H9 (cell line): Measurements from ENCODE around the gene LLGL2. TPM values are rescaled to one million over a fixed set of nuclear protein-coding genes. Genes with fewer than 3 reads are reported as not detected.

Experiments used
- DNase-seq: peaks from one replicate; pipeline ENCODE4 v3.0.0-alpha.2; 2017
- H2AFZ ChIP-seq: one replicate; pipeline ENCODE4 v1.6.1; 2013; ENCODE audit warnings: mild to moderate bottlenecking, low read length, control low read depth, moderate library complexity
- H2AK5ac ChIP-seq: 2 replicates; pipeline ENCODE4 v1.6.1; 2013; ENCODE audit warnings: low read length, control low read depth, mixed read lengths; ENCODE audit not compliant: insufficient read length
- H2BK120ac ChIP-seq: one replicate; pipeline ENCODE4 v1.6.1; 2013; ENCODE audit warnings: low read depth, mild to moderate bottlenecking, low read length, control low read depth, inconsistent platforms; ENCODE audit not compliant: poor library complexity, severe bottlenecking
- H2BK12ac ChIP-seq: 2 replicates; pipeline ENCODE4 v1.6.1; 2013; ENCODE audit warnings: low read length, control low read depth, mixed read lengths, low read depth; ENCODE audit not compliant: insufficient read length
- H2BK15ac ChIP-seq: 2 replicates; pipeline ENCODE4 v1.6.1; 2013; ENCODE audit warnings: low read depth, low read length, control low read depth
- H2BK20ac ChIP-seq: one replicate; pipeline ENCODE4 v1.6.1; 2013; ENCODE audit warnings: low read depth, mild to moderate bottlenecking, low read length, control low read depth, inconsistent platforms; ENCODE audit not compliant: poor library complexity, severe bottlenecking
- H2BK5ac ChIP-seq: 2 replicates; pipeline ENCODE4 v1.6.1; 2013; ENCODE audit warnings: low read length, control low read depth, mixed read lengths; ENCODE audit not compliant: insufficient read length
- H3K14ac ChIP-seq: 2 replicates; pipeline ENCODE4 v1.6.1; 2013; ENCODE audit warnings: low read length, control low read depth; ENCODE audit not compliant: insufficient read depth
- H3K18ac ChIP-seq: 2 replicates; pipeline ENCODE4 v1.6.1; 2013; ENCODE audit warnings: low read depth, mild to moderate bottlenecking, mixed read lengths, low read length, control low read depth; ENCODE audit not compliant: insufficient read length
- H3K23ac ChIP-seq: 2 replicates; pipeline ENCODE4 v1.6.1; 2013; ENCODE audit warnings: low read length, control low read depth, mixed read lengths, low read depth; ENCODE audit not compliant: insufficient read length
- H3K23me2 ChIP-seq: 2 replicates; pipeline ENCODE4 v1.6.1; 2013; ENCODE audit warnings: low read depth, mild to moderate bottlenecking, mixed read lengths, low read length, control low read depth; ENCODE audit not compliant: insufficient read length, poor library complexity, severe bottlenecking
- H3K27ac ChIP-seq: 2 replicates; pipeline ENCODE4 v1.5.1; 2013; ENCODE audit warnings: low read length, control low read depth, mixed read lengths, low read depth; ENCODE audit not compliant: insufficient read length
- H3K27me3 ChIP-seq: 2 replicates; pipeline ENCODE4 v1.6.1; 2013; ENCODE audit warnings: low read length, control low read depth, inconsistent platforms; ENCODE audit not compliant: insufficient read depth
- H3K4ac ChIP-seq: 2 replicates; pipeline ENCODE4 v1.6.1; 2013; ENCODE audit warnings: low read depth, mild to moderate bottlenecking, control low read depth, inconsistent platforms, low read length, moderate library complexity
- H3K4me1 ChIP-seq: 2 replicates; pipeline ENCODE4 v1.6.1; 2013; ENCODE audit warnings: low read length, control low read depth, inconsistent platforms; ENCODE audit not compliant: insufficient read depth
- H3K4me2 ChIP-seq: 2 replicates; pipeline ENCODE4 v1.6.1; 2013; ENCODE audit warnings: low read length, control low read depth, mixed read lengths; ENCODE audit not compliant: insufficient read length, insufficient read depth
- H3K56ac ChIP-seq: 2 replicates; pipeline ENCODE4 v1.6.1; 2013; ENCODE audit warnings: low read depth, mild to moderate bottlenecking, mixed read lengths, low read length, control low read depth; ENCODE audit not compliant: insufficient read length
- H3K79me1 ChIP-seq: 2 replicates; pipeline ENCODE4 v1.6.1; 2013; ENCODE audit warnings: low read depth, mild to moderate bottlenecking, moderate library complexity, low read length, control low read depth, inconsistent platforms; ENCODE audit not compliant: insufficient read depth, poor library complexity, severe bottlenecking
- H3K79me2 ChIP-seq: 2 replicates; pipeline ENCODE4 v1.6.1; 2013; ENCODE audit warnings: low read length, control low read depth, inconsistent platforms; ENCODE audit not compliant: insufficient read depth
- H3K9ac ChIP-seq: 2 replicates; pipeline ENCODE4 v1.6.1; 2013; ENCODE audit warnings: low read length, control low read depth, mixed read lengths; ENCODE audit not compliant: insufficient read length; ENCODE audit errors: extremely low read depth
- H3K9me3 ChIP-seq: one replicate; pipeline ENCODE4 v1.6.1; 2013; ENCODE audit warnings: low read depth, low read length, inconsistent platforms; ENCODE audit not compliant: control insufficient read depth
- H3T11ph ChIP-seq: one replicate; pipeline ENCODE4 v1.6.1; 2013; ENCODE audit warnings: mild to moderate bottlenecking, low read length, control low read depth, inconsistent platforms
- H4K20me1 ChIP-seq: one replicate; pipeline ENCODE4 v1.6.1; 2013; ENCODE audit not compliant: control insufficient read depth, insufficient read length, insufficient read depth
- H4K5ac ChIP-seq: 2 replicates; pipeline ENCODE4 v1.6.1; 2013; ENCODE audit warnings: low read depth, mild to moderate bottlenecking, mixed read lengths, low read length, control low read depth; ENCODE audit not compliant: insufficient read length
- H4K8ac ChIP-seq: replicated peaks from 2 replicates; pipeline ENCODE4 v1.6.1; 2013; ENCODE audit warnings: low read length, control low read depth, mixed read lengths, low read depth; ENCODE audit not compliant: insufficient read length
- H4K91ac ChIP-seq: 2 replicates; pipeline ENCODE4 v1.6.1; 2013; ENCODE audit warnings: low read depth, mild to moderate bottlenecking, moderate library complexity, mixed read lengths, low read length, control low read depth; ENCODE audit not compliant: insufficient read length
- H3K27ac Mint-ChIP-seq, 3 experiments: 2 replicates in 2 of 3; 3 replicates in 1 of 3; pipeline ENCODE4 v1.8.0; 2020 to 2021; ENCODE audit warnings: mixed read lengths in 3 of 3, mild to moderate bottlenecking in 1 of 3, moderate library complexity in 1 of 3
- H3K27me3 Mint-ChIP-seq: 2 replicates; pipeline ENCODE4 v1.8.0; 2021; ENCODE audit warnings: low read depth, mild to moderate bottlenecking, moderate library complexity, mixed read lengths
- H3K36me3 Mint-ChIP-seq, 3 experiments: 2 replicates in 2 of 3; 3 replicates in 1 of 3; pipeline ENCODE4 v1.8.0; 2020 to 2021; ENCODE audit warnings: low read depth in 3 of 3, mixed read lengths in 3 of 3; ENCODE audit not compliant: insufficient read depth in 1 of 3
- H3K4me1 Mint-ChIP-seq, 2 experiments: 2 replicates each; pipeline ENCODE4 v1.8.0; 2020; ENCODE audit warnings: mixed read lengths in 2 of 2
- H3K4me3 Mint-ChIP-seq, 2 experiments: 2 replicates in 1 of 2; 3 replicates in 1 of 2; pipeline ENCODE4 v1.8.0; 2020 to 2021; ENCODE audit warnings: mild to moderate bottlenecking in 2 of 2, mixed read lengths in 2 of 2, moderate library complexity in 1 of 2
- H3K9me3 Mint-ChIP-seq, 2 experiments: 2 replicates in 1 of 2; 3 replicates in 1 of 2; pipeline ENCODE4 v1.8.0; 2020; ENCODE audit warnings: mild to moderate bottlenecking in 2 of 2, mixed read lengths in 2 of 2, moderate library complexity in 1 of 2
- CTCF ChIP-seq: fragments of 200-600 bp; sonication (generic); conservative IDR thresholded peaks from 3 replicates; pipeline ENCODE4 v1.8.0; 2021; ENCODE audit warnings: antibody characterized with exemption, mild to moderate bottlenecking
- WGBS: extraction: QIAGEN DNeasy Blood & Tissue Kit; methylation state at CpG from one replicate; pipeline ENCODE4 v1.1.7; 2013; ENCODE audit warnings: missing lambda C conversion rate, low lambda C conversion rate, mixed read lengths; ENCODE audit not compliant: insufficient read length; ENCODE audit errors: extremely low coverage; 5-methylcytosine and 5-hydroxymethylcytosine counted together
- total RNA-seq: library from RNA; stranded (reverse); gene quantifications from 2 replicates; pipeline ENCODE4 v1.2.1, GENCODE V29; 2021

Gene LLGL2
- total RNA-seq, 1 experiment from 2014 or later: 90.4 TPM

GRCh38 chr17:75542728-75543336 lies 17.3 kb downstream of the LLGL2 start:
- Histone ChIP-seq H3K79me1 (no peaks in the 10 kb centered on the region), H3K79me2 (no peaks in the 10 kb centered on the region), H3K4ac (no peak overlapping the region), H2BK5ac (no peak overlapping the region), H3K27me3 (no peaks in the 10 kb centered on the region), H3K14ac (no peak overlapping the region; the same call in 1 of the 2 replicates), H3K27ac (no peak overlapping the region), H3T11ph (no peak overlapping the region), H3K56ac (no peak overlapping the region), H2AK5ac (no peak overlapping the region), H3K4me2 (no peak overlapping the region), H2BK20ac (no peak overlapping the region), H2AFZ (no peak overlapping the region), H4K20me1 (no peaks in the 10 kb centered on the region), H2BK12ac (no peak overlapping the region), H4K8ac (no peak overlapping the region), H4K91ac (no peak overlapping the region), H3K23ac (no peak overlapping the region), H4K5ac (no peak overlapping the region), H3K18ac (no peak overlapping the region), H3K9ac (no peak overlapping the region), H2BK120ac (no peak overlapping the region), H3K23me2 (no peaks in the 10 kb centered on the region), H2BK15ac (no peak overlapping the region), H3K9me3 (no peaks in the 10 kb centered on the region), H3K4me1 (no peaks in the 10 kb centered on the region)
- Mint-ChIP-seq H3K9me3 (no peaks in the 10 kb centered on the region), H3K27ac (0 out of 7 replicates have a peak overlapping the region, but pooled peaks of 1 of the 3 experiments have one; percentile 46), H3K4me1 (peaks cover 20 to 21% of the 10 kb centered on the region in 2 experiments), H3K27me3 (no peaks in the 10 kb centered on the region), H3K4me3 (no peak overlapping the region), H3K36me3 (peaks cover 0 to 22% (median 4%) of the 10 kb centered on the region in 3 experiments; a peak in 3 of 7 replicates)
- no CpG with 5 or more reads among the region's 15 CpGs for WGBS
- DNase-seq: no peak
- no peak for TF ChIP-seq CTCF
